ENCODE measurements around the gene KRT33B. TPM values are rescaled to one million over a fixed set of nuclear protein-coding genes. Genes with fewer than 3 reads are reported as not detected.

The KRT33B gene
- total RNA-seq, 4 donors from 2014 or later, result not detected

DNA sequence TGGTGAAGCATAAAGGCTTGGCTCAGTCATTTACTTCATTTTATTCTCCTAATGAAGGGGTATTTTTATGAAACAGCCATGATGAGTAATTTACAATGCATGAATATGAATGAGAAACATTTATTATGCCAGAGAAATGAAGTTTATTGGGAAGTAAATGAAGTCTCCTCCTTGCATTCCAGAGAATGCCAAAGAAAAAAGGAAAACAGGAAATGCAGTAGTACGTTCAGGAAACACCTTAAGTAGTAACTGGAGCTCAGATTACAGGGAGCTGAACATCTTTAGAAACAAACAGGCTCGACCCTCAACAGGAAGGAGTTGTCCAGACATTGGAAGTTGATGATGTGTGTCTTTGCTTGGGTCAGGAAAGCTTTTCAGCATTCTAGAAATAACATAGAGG, 7.9 kb upstream of the KRT33B start:
- intact Hi-C loops (cut with DNase I), result no loop called here
- Histone ChIP-seq H3K27me3 (no peaks in the 10 kb centered on the region), H3K27ac (replicated peaks in 1 of 4) (no peak overlapping the region), H3K4me1 (no peaks in the 10 kb centered on the region), H3K4me3 (no peak overlapping the region), H3K9me3 (no peaks in the 10 kb centered on the region), H3K36me3 (no peaks in the 10 kb centered on the region)
- TF ChIP-seq, protein P1, sequence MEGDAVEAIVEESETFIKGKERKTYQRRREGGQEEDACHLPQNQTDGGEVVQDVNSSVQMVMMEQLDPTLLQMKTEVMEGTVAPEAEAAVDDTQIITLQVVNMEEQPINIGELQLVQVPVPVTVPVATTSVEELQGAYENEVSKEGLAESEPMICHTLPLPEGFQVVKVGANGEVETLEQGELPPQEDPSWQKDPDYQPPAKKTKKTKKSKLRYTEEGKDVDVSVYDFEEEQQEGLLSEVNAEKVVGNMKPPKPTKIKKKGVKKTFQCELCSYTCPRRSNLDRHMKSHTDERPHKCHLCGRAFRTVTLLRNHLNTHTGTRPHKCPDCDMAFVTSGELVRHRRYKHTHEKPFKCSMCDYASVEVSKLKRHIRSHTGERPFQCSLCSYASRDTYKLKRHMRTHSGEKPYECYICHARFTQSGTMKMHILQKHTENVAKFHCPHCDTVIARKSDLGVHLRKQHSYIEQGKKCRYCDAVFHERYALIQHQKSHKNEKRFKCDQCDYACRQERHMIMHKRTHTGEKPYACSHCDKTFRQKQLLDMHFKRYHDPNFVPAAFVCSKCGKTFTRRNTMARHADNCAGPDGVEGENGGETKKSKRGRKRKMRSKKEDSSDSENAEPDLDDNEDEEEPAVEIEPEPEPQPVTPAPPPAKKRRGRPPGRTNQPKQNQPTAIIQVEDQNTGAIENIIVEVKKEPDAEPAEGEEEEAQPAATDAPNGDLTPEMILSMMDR (IDR thresholded peaks at IDR 0.05), result no peak
- TF ChIP-seq EP300 (IDR thresholded peaks at IDR 0.05) (no peak), POLR2A (IDR thresholded peaks at IDR 0.05; ENCODE audit: low read depth) (no peak), POLR2AphosphoS5 (IDR thresholded peaks at IDR 0.05) (no peak)
- WGBS, result 49% methylated on average over 2 of the region's 2 CpGs
- DNase-seq (ENCODE audit: extremely low spot score), result no peak

- intact Hi-C loops (cut with DNase I), result no loop called here
- H3K27ac ChIP-seq (replicated peaks in 1 of 4), result no peak overlapping the region
Measured at GRCh38 chr17:41369023-41369422, 590 bp downstream of the KRT33B start.

DNA sequence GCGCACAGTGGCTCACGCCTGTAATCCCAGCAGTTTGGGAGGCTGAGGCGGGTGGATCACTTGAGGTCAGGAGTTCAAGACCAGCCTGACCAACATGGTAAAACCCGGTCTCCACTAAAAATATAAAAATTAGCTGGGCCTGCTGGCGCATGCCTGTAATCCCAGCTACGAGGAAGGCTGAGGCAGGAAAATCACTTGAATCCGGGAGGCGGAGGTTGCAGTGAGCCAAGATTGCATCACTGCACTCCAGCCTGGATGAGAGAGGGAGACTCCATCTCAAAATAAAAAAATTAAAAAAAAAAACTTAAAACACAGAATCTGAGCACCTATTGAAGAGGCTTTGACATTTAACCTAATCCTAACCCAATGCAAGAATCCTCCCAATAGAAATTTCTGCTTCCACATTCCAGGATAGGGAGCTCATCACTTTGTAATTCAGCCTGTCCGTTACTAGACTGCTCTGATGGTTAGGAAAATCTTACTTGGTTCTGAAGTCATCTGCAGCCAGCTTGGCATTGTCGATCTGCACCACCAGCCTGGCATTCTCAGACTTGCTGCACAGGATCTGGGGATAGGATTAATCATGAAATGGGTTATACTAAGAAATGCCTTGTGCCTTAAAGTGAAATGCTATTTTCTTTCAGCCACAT, 2.1 kb downstream of the KRT33B start:
- Histone ChIP-seq H3K4me3 (no peak overlapping the region), H3K4me1 (peaks cover 0 to 7% (median 0%) of the 10 kb centered on the region in 4 donors), H3K27me3 (no peaks in the 10 kb centered on the region), H3K36me3 (no peaks in the 10 kb centered on the region), H3K27ac (replicated peaks in 1 of 4) (no peak overlapping the region), H3K9me3 (no peaks in the 10 kb centered on the region)
- TF ChIP-seq POLR2A (IDR thresholded peaks at IDR 0.05; ENCODE audit: low read depth) (no peak), EP300 (IDR thresholded peaks at IDR 0.05) (no peak), POLR2AphosphoS5 (IDR thresholded peaks at IDR 0.05) (no peak)
- TF ChIP-seq, protein P1 (IDR thresholded peaks at IDR 0.05), result no peak
- intact Hi-C loops (cut with DNase I), result no loop called here
- 85% methylated on average over 10 of the region's 10 CpGs for whole genome bisulfite sequencing
- no peak for DNase-seq (ENCODE audit: extremely low spot score)

More at GRCh38 chr17:41369023-41369422, 590 bp downstream of the KRT33B start:
- no peaks in the 10 kb centered on the region for H3K36me3 ChIP-seq
- no peak overlapping the region for H3K4me3 ChIP-seq
- no peaks in the 10 kb centered on the region for H3K27me3 ChIP-seq
- no peaks in the 10 kb centered on the region for H3K9me3 ChIP-seq
- DNase-seq (ENCODE audit: extremely low spot score), result no peak
- H3K4me1 ChIP-seq, result peaks cover 0 to 7% (median 0%) of the 10 kb centered on the region in 4 donors
- 89% methylated on average over 2 of the region's 2 CpGs for WGBS
- TF ChIP-seq POLR2AphosphoS5 (IDR thresholded peaks at IDR 0.05), result no peak
- TF ChIP-seq, protein P1 (IDR thresholded peaks at IDR 0.05), result no peak
- TF ChIP-seq EP300 (IDR thresholded peaks at IDR 0.05), result no peak
- no peak for TF ChIP-seq POLR2A (IDR thresholded peaks at IDR 0.05; ENCODE audit: low read depth)

DNA sequence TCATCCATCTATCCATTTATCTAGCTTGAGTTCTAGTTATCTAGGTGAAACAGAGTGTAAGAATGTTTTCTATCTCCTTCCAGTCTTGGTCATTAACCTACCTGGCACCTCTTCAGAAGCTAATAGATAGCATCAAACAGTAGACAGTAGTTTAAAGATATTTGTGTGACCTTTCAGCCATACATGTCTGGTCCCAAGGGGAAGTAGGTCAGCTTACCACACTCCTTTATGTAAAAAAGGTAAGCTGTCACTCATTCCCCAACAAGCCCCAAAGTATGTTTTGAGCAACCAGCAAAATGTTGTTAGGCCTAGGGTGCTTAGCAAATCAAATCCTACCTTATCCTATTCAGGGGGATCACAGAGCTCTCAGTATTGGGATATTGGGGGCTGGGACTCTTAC, 3.5 kb downstream of the KRT33B start:
- peaks cover 0 to 7% (median 0%) of the 10 kb centered on the region in 4 donors for H3K4me1 ChIP-seq
- no peak overlapping the region for H3K27ac ChIP-seq (replicated peaks in 1 of 4)
- intact Hi-C loops (cut with DNase I), result no loop called here
- H3K4me3 ChIP-seq, result no peak overlapping the region
- no peaks in the 10 kb centered on the region for H3K36me3 ChIP-seq
- H3K9me3 ChIP-seq, result no peaks in the 10 kb centered on the region
- H3K27me3 ChIP-seq, result no peaks in the 10 kb centered on the region
- no peak for DNase-seq (ENCODE audit: extremely low spot score)
- TF ChIP-seq POLR2A (IDR thresholded peaks at IDR 0.05; ENCODE audit: low read depth) (no peak), EP300 (IDR thresholded peaks at IDR 0.05) (no peak), POLR2AphosphoS5 (IDR thresholded peaks at IDR 0.05) (no peak)
- TF ChIP-seq, protein P1 (IDR thresholded peaks at IDR 0.05), result no peak

GRCh38 chr17:41363881-41364280, 5.7 kb downstream of the KRT33B start:
- H3K27me3 ChIP-seq, result no peaks in the 10 kb centered on the region
- no peaks in the 10 kb centered on the region for H3K36me3 ChIP-seq
- DNase-seq (ENCODE audit: extremely low spot score), result no peak
- intact Hi-C loops (cut with DNase I), result no loop called here
- 93% methylated on average over 2 of the region's 2 CpGs for WGBS
- TF ChIP-seq, protein P1 (IDR thresholded peaks at IDR 0.05), result no peak
- TF ChIP-seq POLR2A (IDR thresholded peaks at IDR 0.05; ENCODE audit: low read depth) (no peak), POLR2AphosphoS5 (IDR thresholded peaks at IDR 0.05) (no peak), EP300 (IDR thresholded peaks at IDR 0.05) (no peak)
- H3K9me3 ChIP-seq, result peaks cover 0 to 6% (median 0%) of the 10 kb centered on the region in 4 donors
- H3K4me1 ChIP-seq, result peaks cover 0 to 7% (median 0%) of the 10 kb centered on the region in 4 donors
- H3K27ac ChIP-seq (replicated peaks in 1 of 4), result no peak overlapping the region
- H3K4me3 ChIP-seq, result no peak overlapping the region

All from esophagus muscularis mucosa (tissue), 4 donors.